GM18505 (cell line): Measurements from ENCODE around the gene FOXN4.

Experiments used
- ATAC-seq: cut with Tn5 transposase; IDR thresholded peaks from one replicate; pipeline ENCODE4 v1.9.1; 2021; ENCODE audit not compliant: unreplicated experiment
- POLR2A ChIP-seq: IDR thresholded peaks from 4 replicates; pipeline ENCODE4 v1.6.1; 2011; ENCODE audit warnings: borderline replicate concordance; ENCODE audit not compliant: insufficient read depth, insufficient read length; ENCODE audit errors: extremely low read depth

Gene FOXN4

GRCh38 chr12:109296431-109296830, 12.7 kb downstream of the FOXN4 start:
- no peak for TF ChIP-seq POLR2A
- ATAC-seq: no peak

- no peak for TF ChIP-seq POLR2A
- ATAC-seq: no peak
Measured at GRCh38 chr12:109295764-109296425, 13.2 kb downstream of the FOXN4 start.

- TF ChIP-seq POLR2A: no peak
- no peak for ATAC-seq
Measured at GRCh38 chr12:109294286-109294796, 14.7 kb downstream of the FOXN4 start.

- TF ChIP-seq POLR2A: no peak
- ATAC-seq: no peak
Measured at GRCh38 chr12:109293106-109293505, 16.0 kb downstream of the FOXN4 start.

GRCh38 chr12:109292342-109292711, 16.8 kb downstream of the FOXN4 start:
- ATAC-seq: no peak
- TF ChIP-seq POLR2A: no peak

- ATAC-seq: no peak
- no peak for TF ChIP-seq POLR2A
Measured at GRCh38 chr12:109291521-109292341, 17.4 kb downstream of the FOXN4 start.

- ATAC-seq: no peak
Measured at GRCh38 chr12:109291117-109291516, 18.0 kb downstream of the FOXN4 start.

GRCh38 chr12:109290061-109290460, 19.0 kb downstream of the FOXN4 start:
- no peak for ATAC-seq
- no peak for TF ChIP-seq POLR2A

More at GRCh38 chr12:109291117-109291516, 18.0 kb downstream of the FOXN4 start:
- no peak for TF ChIP-seq POLR2A

- ATAC-seq: no peak
- no peak for TF ChIP-seq POLR2A
Measured at GRCh38 chr12:109289551-109289950, 19.5 kb downstream of the FOXN4 start.

- no peak for ATAC-seq
- TF ChIP-seq POLR2A: no peak
Measured at GRCh38 chr12:109289004-109289403, 20.1 kb downstream of the FOXN4 start.

- ATAC-seq: no peak
Measured at GRCh38 chr12:109288571-109288970, 20.5 kb downstream of the FOXN4 start.

GRCh38 chr12:109287811-109288469, 21.1 kb downstream of the FOXN4 start:
- no peak for ATAC-seq
- no peak for TF ChIP-seq POLR2A

More at GRCh38 chr12:109288571-109288970, 20.5 kb downstream of the FOXN4 start:
- TF ChIP-seq POLR2A: no peak

- no peak for ATAC-seq
- no peak for TF ChIP-seq POLR2A
Measured at GRCh38 chr12:109287181-109287580, 21.9 kb downstream of the FOXN4 start.
